B cell (primary cell): ENCODE results near the gene OR2Z1. TPM values are rescaled to one million over a fixed set of nuclear protein-coding genes. Genes with fewer than 3 reads are reported as not detected.

ENCODE experiments used
- ATAC-seq: fragments of 200-7000 bp; cut with Tn5 transposase; one replicate; pipeline ENCODE4 v1.10.0; 2021; ENCODE audit warnings: low read depth, mild to moderate bottlenecking, moderate number of reproducible peaks, moderate library complexity
- CTCF ChIA-PET: fragments of 350-600 bp; sonication (Branson Sonifier 250); formaldehyde crosslinking; loops from one replicate; lab custom pipeline; 2021; ENCODE audit warnings: antibody characterized with exemption, inconsistent platforms; lab: Charles Lee
- POLR2A ChIA-PET: fragments of 350-600 bp; sonication (Branson Sonifier 250); formaldehyde crosslinking; loops from one replicate; lab custom pipeline; 2021; ENCODE audit warnings: antibody characterized with exemption; lab: Charles Lee
- DNase-seq: peaks from one replicate; pipeline ENCODE4 v3.0.0; 2013
- H2AFZ ChIP-seq: 2 replicates; pipeline ENCODE4 v1.6.1; 2012; ENCODE audit warnings: mild to moderate bottlenecking, low read depth, low read length; ENCODE audit not compliant: insufficient read depth, poor library complexity, severe bottlenecking
- H3K27ac ChIP-seq, 2 donors: 1 replicate in 1 of 2; 2 replicates in 1 of 2; pipeline ENCODE4 v1.5.1; 2012 to 2013; ENCODE audit warnings: low read length in 2 of 2, mild to moderate bottlenecking in 2 of 2, moderate library complexity in 1 of 2
- H3K27me3 ChIP-seq, 4 experiments: fragments of 200-600 bp in 1 of 4; sonication (generic) in 1 of 4; replicated peaks in 1 of 4; 1 replicate in 2 of 4; 2 replicates in 2 of 4; pipeline versions ENCODE4 v1.6.1 to v1.7.0; 2013 to 2016; ENCODE audit warnings: low read length in 3 of 4, mild to moderate bottlenecking in 2 of 4, mixed read lengths in 1 of 4, moderate library complexity in 1 of 4; ENCODE audit not compliant: insufficient read depth in 4 of 4, control insufficient read depth in 3 of 4; ENCODE audit errors: control extremely low read depth in 1 of 4
- H3K36me3 ChIP-seq, 2 experiments: replicated peaks in 1 of 2; 1 replicate in 1 of 2; 2 replicates in 1 of 2; pipeline versions ENCODE4 v1.6.1 to v1.7.1; 2013; ENCODE audit warnings: low read length in 1 of 2; ENCODE audit not compliant: insufficient read depth in 2 of 2, control insufficient read depth in 1 of 2; ENCODE audit errors: control extremely low read depth in 1 of 2, extremely low read depth in 1 of 2
- H3K4me1 ChIP-seq, 2 donors: fragments of 200-600 bp in 1 of 2; sonication (generic) in 1 of 2; 1 replicate in 1 of 2; 2 replicates in 1 of 2; pipeline versions ENCODE4 v1.5.1 to v1.6.1; 2013 to 2017; ENCODE audit warnings: low read length in 2 of 2; ENCODE audit not compliant: control insufficient read depth in 2 of 2, insufficient read depth in 2 of 2
- H3K4me2 ChIP-seq: replicated peaks from 2 replicates; pipeline ENCODE3; 2012; ENCODE audit warnings: mild to moderate bottlenecking, low read depth, low read length; ENCODE audit not compliant: poor library complexity, severe bottlenecking
- H3K4me3 ChIP-seq, 5 experiments: fragments of 200-600 bp in 1 of 5; sonication (generic) in 1 of 5; 1 replicate in 3 of 5; 2 replicates in 2 of 5; pipeline versions ENCODE4 v1.5.1 to v1.7.0; 2011 to 2016; ENCODE audit warnings: low read length in 4 of 5, mild to moderate bottlenecking in 4 of 5, low read depth in 2 of 5, control low read depth in 1 of 5, moderate library complexity in 1 of 5; ENCODE audit not compliant: insufficient read depth in 1 of 5; ENCODE audit errors: control extremely low read depth in 1 of 5, extremely low read depth in 1 of 5
- H3K79me2 ChIP-seq: fragments of 200-600 bp; sonication (generic); one replicate; pipeline ENCODE4 v1.6.0; 2016; ENCODE audit warnings: low read length; ENCODE audit not compliant: control insufficient read depth, insufficient read depth
- H3K9ac ChIP-seq: fragments of 200-600 bp; sonication (generic); 2 replicates; pipeline ENCODE4 v1.6.1; 2017; ENCODE audit warnings: mild to moderate bottlenecking, low read length, moderate library complexity
- H3K9me3 ChIP-seq, 3 donors: one replicate each; pipeline versions ENCODE4 v1.6.1 to v1.7.1; 2013; ENCODE audit warnings: low read length in 2 of 3; ENCODE audit not compliant: control insufficient read depth in 2 of 3, insufficient read depth in 1 of 3; ENCODE audit errors: control extremely low read depth in 1 of 3
- H4K20me1 ChIP-seq: 2 replicates; pipeline ENCODE4 v1.6.0; 2012; ENCODE audit warnings: mild to moderate bottlenecking, low read length; ENCODE audit not compliant: insufficient read depth, control insufficient read depth, poor library complexity, severe bottlenecking
- H3K27ac Mint-ChIP-seq: one replicate; pipeline ENCODE4 v1.8.0; 2021; ENCODE audit warnings: mixed read lengths
- H3K27me3 Mint-ChIP-seq: one replicate; pipeline ENCODE4 v1.8.0; 2021; ENCODE audit warnings: mixed read lengths
- H3K4me1 Mint-ChIP-seq: one replicate; pipeline ENCODE4 v1.8.0; 2021; ENCODE audit warnings: mixed read lengths
- H3K4me3 Mint-ChIP-seq: one replicate; pipeline ENCODE4 v1.8.0; 2021; ENCODE audit warnings: mixed read lengths
- H3K9me3 Mint-ChIP-seq: one replicate; pipeline ENCODE4 v1.8.0; 2022; ENCODE audit warnings: mixed read lengths; ENCODE audit not compliant: insufficient read depth
- CTCF ChIP-seq: fragments of 200-600 bp; IDR thresholded peaks from one replicate; pipeline ENCODE4 v1.8.0; 2022; ENCODE audit warnings: antibody characterized with exemption, mild to moderate bottlenecking
- EZH2 ChIP-seq: IDR thresholded peaks from 2 replicates; pipeline ENCODE4 v1.6.1; 2012; ENCODE audit warnings: borderline replicate concordance, low read depth, mild to moderate bottlenecking, moderate library complexity, low read length; ENCODE audit not compliant: insufficient read depth, poor library complexity, severe bottlenecking
- WGBS: methylation state at CpG from one replicate; pipeline ENCODE4 v1.1.5; 2013; ENCODE audit warnings: missing lambda C conversion rate; ENCODE audit not compliant: insufficient coverage; 5-methylcytosine and 5-hydroxymethylcytosine counted together
- intact Hi-C: fragments of 100-400 bp; cut with micrococcal nuclease; formaldehyde crosslinking; loops from one replicate; pipeline ENCODE4 v1.10.0; 2022
- polyA plus RNA-seq: library from polyadenylated mRNA; depleted of rRNA; stranded (reverse); fragments of >200 nt; gene quantifications from 2 replicates; pipeline ENCODE4 v1.2.3, GENCODE V29; 2012
- total RNA-seq, 2 donors: library from RNA; stranded (reverse); fragments of 120-200 nt in 1 of 2; gene quantifications; 1 replicate in 1 of 2; 2 replicates in 1 of 2; pipeline versions ENCODE4 v1.2.3 to v1.2.4, GENCODE V29; 2013 to 2022

OR2Z1 gene
- total and polyA plus RNA-seq, 2 donors (not counting 1 experiment from before 2014, with no cell fraction given) = not detected

- H2AFZ ChIP-seq = no peak overlapping the region
- H4K20me1 ChIP-seq = no peaks in the 10 kb centered on the region
- H3K4me1 ChIP-seq = peaks cover 0 to 5% of the 10 kb centered on the region in 2 donors
- no peaks in the 10 kb centered on the region for H3K9me3 Mint-ChIP-seq
- no peaks in the 10 kb centered on the region for H3K36me3 ChIP-seq
- peaks cover 0 to 11% (median 0%) of the 10 kb centered on the region in 3 donors for H3K9me3 ChIP-seq
- peaks cover 4% of the 10 kb centered on the region for H3K4me1 Mint-ChIP-seq
- no peak overlapping the region for H3K4me3 Mint-ChIP-seq
- no peak overlapping the region for H3K27ac Mint-ChIP-seq
- H3K4me3 ChIP-seq = no peak overlapping the region
- H3K27ac ChIP-seq = no peak overlapping the region
- H3K9ac ChIP-seq = no peak overlapping the region
- peaks cover 0 to 7% (median 3%) of the 10 kb centered on the region in 4 experiments for H3K27me3 ChIP-seq
- peaks cover 48% of the 10 kb centered on the region for H3K27me3 Mint-ChIP-seq
- no peaks in the 10 kb centered on the region for H3K79me2 ChIP-seq
- ChIA-PET CTCF (no interaction called here), POLR2A (no interaction called here)
- no peak for ATAC-seq
- no peak for DNase-seq
- TF ChIP-seq EZH2 = no peak
- no peak for TF ChIP-seq CTCF
- intact Hi-C loops = no loop called here
- no peak overlapping the region for H3K4me2 ChIP-seq
These were observed 21.5 kb upstream of the OR2Z1 start for GRCh38 chr19:8699908-8700307.

GRCh38 chr19:8700956-8701355 lies 20.5 kb upstream of the OR2Z1 start:
- Histone ChIP-seq H4K20me1 (no peaks in the 10 kb centered on the region), H3K9me3 (peaks cover 0 to 11% (median 0%) of the 10 kb centered on the region in 3 donors), H3K4me2 (no peak overlapping the region), H3K36me3 (no peaks in the 10 kb centered on the region), H3K9ac (no peak overlapping the region), H2AFZ (no peak overlapping the region), H3K27ac (no peak overlapping the region), H3K4me1 (peaks cover 0 to 5% of the 10 kb centered on the region in 2 donors), H3K27me3 (peaks cover 0 to 5% (median 2%) of the 10 kb centered on the region in 4 experiments), H3K4me3 (no peak overlapping the region), H3K79me2 (no peaks in the 10 kb centered on the region)
- Mint-ChIP-seq H3K27ac (no peak overlapping the region), H3K27me3 (peaks cover 40% of the 10 kb centered on the region), H3K4me1 (peaks cover 4% of the 10 kb centered on the region), H3K9me3 (no peaks in the 10 kb centered on the region), H3K4me3 (no peak overlapping the region)
- DNase-seq = no peak
- TF ChIP-seq EZH2 (no peak), CTCF (no peak)
- POLR2A ChIA-PET = no interaction called here
- no CpG with 5 or more reads among the region's 2 CpGs for WGBS
- intact Hi-C loops = no loop called here
- no peak for ATAC-seq
- CTCF ChIA-PET = interaction anchor here (0.7 kb wide), 1 partner anchor 1172 kb away, joined by 3 read pairs; no protein-coding TSS in a partner anchor
